ENCODE results near the gene GOLGA6C.
"Not testable (repeated sequence)": the region's sequence is repeated elsewhere in the genome, so short reads cannot be mapped to it uniquely, and the experiment has no call there.

Gene GOLGA6C

DNA sequence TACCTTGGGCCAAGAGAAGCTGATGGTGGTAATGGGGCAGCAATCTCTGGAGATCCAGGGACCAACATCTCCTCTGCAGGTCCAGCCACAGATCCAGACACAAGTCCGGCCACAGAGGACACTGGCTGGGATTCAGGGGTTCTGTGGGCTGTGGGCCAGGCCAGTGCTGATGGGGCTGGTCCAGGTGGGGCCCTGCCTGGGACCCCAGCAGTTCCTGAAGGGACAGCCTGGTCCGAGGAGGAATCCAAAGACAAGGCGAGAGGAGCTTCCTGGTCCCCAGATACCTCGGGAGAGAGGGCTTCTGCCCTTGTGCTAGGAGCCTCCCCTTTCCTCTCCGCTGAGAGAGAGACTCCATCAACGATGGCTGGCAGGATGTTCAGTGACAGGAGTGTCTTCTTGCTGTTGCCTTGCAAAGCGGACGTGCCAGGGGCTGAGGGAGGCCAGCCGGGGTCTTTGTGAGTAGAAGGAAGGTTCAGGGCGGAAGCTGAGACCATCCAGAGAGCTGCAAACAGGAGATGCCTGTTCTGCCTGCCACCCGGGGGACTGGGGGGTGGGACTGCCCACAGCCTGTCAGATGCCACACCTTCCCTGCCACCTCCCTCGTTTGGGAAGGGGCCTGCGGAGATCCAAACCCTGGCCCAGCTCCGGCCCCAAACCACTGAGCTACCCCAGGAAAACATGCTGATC, 24.5 kb upstream of the GOLGA6C start:
- TF ChIP-seq, protein P1, sequence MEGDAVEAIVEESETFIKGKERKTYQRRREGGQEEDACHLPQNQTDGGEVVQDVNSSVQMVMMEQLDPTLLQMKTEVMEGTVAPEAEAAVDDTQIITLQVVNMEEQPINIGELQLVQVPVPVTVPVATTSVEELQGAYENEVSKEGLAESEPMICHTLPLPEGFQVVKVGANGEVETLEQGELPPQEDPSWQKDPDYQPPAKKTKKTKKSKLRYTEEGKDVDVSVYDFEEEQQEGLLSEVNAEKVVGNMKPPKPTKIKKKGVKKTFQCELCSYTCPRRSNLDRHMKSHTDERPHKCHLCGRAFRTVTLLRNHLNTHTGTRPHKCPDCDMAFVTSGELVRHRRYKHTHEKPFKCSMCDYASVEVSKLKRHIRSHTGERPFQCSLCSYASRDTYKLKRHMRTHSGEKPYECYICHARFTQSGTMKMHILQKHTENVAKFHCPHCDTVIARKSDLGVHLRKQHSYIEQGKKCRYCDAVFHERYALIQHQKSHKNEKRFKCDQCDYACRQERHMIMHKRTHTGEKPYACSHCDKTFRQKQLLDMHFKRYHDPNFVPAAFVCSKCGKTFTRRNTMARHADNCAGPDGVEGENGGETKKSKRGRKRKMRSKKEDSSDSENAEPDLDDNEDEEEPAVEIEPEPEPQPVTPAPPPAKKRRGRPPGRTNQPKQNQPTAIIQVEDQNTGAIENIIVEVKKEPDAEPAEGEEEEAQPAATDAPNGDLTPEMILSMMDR (IDR thresholded peaks at IDR 0.05; ENCODE audit: low read depth, low read length), result no peak
- no peak for DNase-seq (ENCODE audit: low read depth, low spot score)
- in situ Hi-C loops (cut with HindIII; ENCODE audit: low sequenced_read_pairs), result no loop called here
- H3K4me3 ChIP-seq (ENCODE audit: low read depth, low read length), result no peak overlapping the region

DNA sequence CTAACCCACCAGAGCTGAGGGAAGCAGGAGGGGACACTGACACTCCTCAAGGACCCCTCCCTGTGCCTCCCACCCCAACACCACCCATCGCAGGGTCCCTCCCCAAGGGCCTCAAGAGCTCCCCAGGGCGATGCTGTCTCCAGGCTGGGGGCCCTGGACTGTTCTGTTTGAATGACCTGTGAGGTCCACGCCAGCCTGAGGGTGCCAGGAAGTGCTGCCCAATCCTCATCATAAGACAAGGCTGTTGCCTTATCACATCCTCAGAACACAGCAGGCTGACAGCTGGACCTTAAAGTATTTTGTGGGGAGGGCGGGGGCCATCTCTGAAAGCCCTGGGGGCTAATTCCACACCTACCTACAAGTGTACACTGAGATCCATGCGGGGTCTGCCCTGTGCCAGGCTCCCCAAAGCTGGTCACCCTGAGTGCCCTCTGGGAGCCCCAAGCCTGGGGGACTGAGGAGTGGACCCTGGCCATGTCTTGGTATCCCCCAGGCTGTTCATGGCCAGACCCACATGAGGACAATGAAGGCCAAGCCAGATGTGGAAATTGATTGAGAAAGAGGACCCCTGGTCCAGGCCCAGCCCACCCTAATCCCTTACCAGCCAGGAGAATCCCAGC, 23.8 kb upstream of the GOLGA6C start:
- H3K4me3 ChIP-seq (ENCODE audit: low read depth, low read length), result no peak overlapping the region
- TF ChIP-seq, protein P1 (IDR thresholded peaks at IDR 0.05; ENCODE audit: low read depth, low read length), result no peak
- in situ Hi-C loops (cut with HindIII; ENCODE audit: low sequenced_read_pairs), result no loop called here
- no peak for DNase-seq (ENCODE audit: low read depth, low spot score)

DNA sequence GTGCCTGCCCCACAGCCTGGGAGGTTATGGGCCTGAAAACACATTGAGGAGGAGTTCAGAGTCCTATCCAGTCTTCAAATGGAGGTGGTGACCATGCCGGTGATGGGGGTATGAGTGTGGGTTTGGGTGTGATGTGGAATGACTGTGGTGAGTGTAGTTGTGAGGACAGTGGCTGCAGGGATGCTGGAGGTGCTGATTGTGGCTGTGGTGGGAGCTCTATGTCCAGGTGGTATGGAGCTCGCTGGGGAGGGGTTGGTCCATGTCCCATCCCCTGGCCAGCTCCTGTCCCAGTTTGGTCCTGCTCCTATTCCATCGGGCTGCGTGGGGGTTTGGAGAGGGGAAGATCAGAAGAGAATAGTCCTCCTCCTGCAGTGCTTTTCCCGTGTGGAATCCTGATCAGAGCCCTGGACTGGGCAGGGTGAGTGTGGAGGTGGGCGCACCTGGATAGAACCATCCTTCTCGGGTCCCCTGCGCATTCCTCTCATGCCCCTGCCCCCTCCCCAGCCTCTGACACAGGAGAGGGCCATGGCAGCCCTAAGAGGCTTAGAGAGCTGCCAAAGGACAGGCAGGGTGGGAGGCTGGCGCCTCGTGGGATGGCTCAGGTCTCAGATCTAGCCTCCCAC, 23.0 kb upstream of the GOLGA6C start:
- in situ Hi-C loops (cut with HindIII; ENCODE audit: low sequenced_read_pairs), result no loop called here
- no peak overlapping the region for H3K4me3 ChIP-seq (ENCODE audit: low read depth, low read length)
- TF ChIP-seq, protein P1 (IDR thresholded peaks at IDR 0.05; ENCODE audit: low read depth, low read length), result no peak
- no peak for DNase-seq (ENCODE audit: low read depth, low spot score)

DNA sequence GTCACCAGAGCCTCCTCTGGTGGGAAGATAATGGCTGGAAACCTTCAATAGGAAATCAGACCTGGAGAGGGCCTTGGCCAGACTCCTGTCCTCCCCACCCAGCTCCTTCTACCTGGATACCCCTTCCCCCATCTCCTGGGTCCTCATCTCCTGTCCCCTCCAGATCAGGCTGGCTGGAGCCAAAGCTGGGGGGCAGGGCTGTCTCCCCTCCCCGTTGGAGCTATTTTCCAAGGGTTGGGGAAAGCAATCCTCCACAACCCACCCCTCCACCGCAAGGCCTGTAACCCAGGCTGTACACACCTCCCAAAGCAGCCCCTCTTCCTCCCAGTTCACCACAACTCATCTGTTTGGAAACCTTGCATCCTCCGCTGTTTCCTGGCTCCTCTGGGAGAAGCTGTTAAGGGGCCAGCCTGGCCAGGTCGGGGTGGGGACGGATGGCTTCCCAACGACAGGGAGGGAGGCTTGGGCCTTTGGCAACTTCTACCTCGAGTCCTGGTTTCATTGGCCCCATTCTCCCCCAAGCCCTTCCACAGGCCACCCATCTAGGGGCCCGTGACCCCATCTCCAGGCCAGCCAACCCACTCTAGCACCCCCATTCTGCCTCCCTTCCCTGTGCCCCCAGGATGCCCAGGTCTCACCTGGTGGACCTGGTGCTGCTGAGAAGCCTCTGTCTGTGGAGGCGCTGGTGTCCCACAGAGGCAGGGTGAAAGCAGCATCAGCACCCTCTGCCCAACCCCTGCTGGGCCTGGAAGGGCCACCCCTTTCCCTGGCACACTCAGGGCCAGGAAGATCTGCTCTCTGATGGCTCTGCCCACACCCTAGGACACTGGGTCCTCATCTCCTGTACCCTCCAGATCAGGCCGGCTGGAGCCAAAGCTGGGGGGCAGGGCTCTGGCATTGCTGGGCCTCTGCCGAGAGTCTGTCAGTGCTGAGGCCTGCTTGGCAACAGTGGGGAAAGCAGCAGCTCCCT, 22.1 kb upstream of the GOLGA6C start:
- no peak for DNase-seq (ENCODE audit: low read depth, low spot score)
- in situ Hi-C loops (cut with HindIII; ENCODE audit: low sequenced_read_pairs), result no loop called here
- H3K4me3 ChIP-seq (ENCODE audit: low read depth, low read length), result no peak overlapping the region
- TF ChIP-seq, protein P1 (IDR thresholded peaks at IDR 0.05; ENCODE audit: low read depth, low read length), result no peak

DNA sequence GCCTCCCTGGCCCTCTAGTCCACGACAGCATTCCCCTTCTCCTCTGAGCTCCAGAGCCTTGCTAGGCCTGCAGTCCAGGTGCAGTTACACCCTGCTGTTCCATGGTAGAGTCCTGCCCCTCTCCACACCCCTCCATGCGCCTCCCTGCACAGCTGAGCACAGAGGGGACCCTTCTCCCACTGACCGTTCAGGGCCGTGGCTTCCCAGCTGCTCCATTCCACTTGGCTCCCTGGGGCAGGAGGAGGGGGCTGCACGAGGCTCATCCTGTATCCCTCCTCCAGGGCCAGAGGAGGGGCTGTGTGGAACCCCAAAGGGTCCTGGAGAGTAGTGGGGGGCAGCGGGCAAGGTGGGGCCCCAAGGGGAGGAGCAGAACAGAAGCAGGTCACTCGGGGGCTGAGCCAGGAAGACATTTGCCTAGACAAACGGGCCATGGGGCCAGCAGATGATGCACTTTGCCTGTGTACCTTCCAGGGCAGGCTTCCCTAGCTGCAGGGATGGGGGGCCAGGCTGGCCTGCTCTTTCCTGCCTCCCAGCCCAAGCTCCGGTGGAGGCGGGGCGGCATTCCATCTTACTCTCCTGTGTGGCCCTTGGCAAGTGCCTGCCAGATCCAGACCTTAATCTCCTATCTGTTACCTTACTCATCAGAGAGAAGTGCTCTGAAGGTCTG, 20.7 kb upstream of the GOLGA6C start:
- TF ChIP-seq, protein P1 (IDR thresholded peaks at IDR 0.05; ENCODE audit: low read depth, low read length), result no peak
- in situ Hi-C loops (cut with HindIII; ENCODE audit: low sequenced_read_pairs), result no loop called here
- H3K4me3 ChIP-seq (ENCODE audit: low read depth, low read length), result no peak overlapping the region
- no peak for DNase-seq (ENCODE audit: low read depth, low spot score)

DNA sequence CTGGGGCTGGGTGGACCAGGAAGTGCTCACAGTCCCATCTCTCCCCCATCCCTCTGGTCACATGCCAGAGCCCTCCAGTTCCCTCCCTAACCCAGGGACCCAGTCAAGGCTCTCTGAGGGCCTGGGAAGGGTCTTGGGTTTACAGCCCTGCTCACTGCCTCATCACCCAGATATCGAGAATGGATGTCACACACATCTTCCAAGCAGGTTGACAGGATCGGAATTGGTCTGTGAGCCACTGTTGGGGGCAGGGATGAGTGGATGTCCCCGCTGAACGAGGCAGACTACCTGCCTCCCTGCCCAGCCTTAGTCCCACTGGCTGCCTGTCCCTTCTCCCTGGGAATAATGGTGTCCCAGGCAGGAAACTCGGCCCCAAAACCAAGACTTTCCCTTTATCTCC, 20.0 kb upstream of the GOLGA6C start:
- H3K4me3 ChIP-seq (ENCODE audit: low read depth, low read length), result no peak overlapping the region
- DNase-seq (ENCODE audit: low read depth, low spot score), result no peak
- in situ Hi-C loops (cut with HindIII; ENCODE audit: low sequenced_read_pairs), result no loop called here
- TF ChIP-seq, protein P1 (IDR thresholded peaks at IDR 0.05; ENCODE audit: low read depth, low read length), result no peak

DNA sequence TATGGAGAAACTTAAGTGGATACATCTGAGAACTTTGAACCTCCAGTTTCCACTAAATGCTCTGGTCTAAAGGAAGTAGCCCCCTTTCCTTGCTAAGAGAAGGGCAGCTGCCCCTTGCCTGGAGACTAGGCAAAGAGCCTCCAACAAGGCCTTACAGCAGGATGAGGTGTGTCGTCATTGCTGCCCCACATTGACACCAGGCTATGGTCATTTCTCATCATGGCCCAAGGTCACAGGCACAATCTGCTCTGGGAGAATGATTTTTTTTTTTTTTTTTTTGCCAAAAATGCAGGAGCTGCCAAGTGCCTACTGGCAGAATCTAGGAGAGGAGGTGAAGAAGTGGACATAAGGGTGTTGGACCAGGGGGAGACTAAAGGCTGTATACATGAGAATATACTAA, 12.4 kb upstream of the GOLGA6C start:
- in situ Hi-C loops (cut with HindIII; ENCODE audit: low sequenced_read_pairs); H3K4me3 ChIP-seq (ENCODE audit: low read depth, low read length); DNase-seq (ENCODE audit: low read depth, low spot score): not testable (repeated sequence)

DNA sequence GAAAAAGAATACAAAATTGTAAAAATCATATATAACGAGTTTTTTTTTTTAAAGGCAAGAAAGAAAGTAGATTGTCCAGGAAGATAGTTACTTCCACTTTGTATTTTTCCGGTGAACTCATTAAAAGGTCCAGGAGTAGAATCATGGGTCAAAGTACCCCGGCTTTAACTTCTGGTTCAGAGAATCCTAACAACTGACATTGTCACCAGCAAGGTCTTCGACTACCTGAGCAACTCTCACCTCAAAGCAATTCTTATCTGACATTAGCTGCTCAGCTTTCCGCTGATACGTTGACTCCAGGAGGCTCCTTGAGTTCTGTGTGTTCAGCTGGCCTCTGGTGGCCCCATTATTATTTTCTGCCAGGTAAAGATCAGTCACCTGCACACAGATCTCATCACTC, 9.1 kb upstream of the GOLGA6C start:
- H3K4me3 ChIP-seq (ENCODE audit: low read depth, low read length); in situ Hi-C loops (cut with HindIII; ENCODE audit: low sequenced_read_pairs); DNase-seq (ENCODE audit: low read depth, low spot score): not testable (repeated sequence)

Measured in astrocyte of the spinal cord (primary cell).